Thyroid gland (tissue), 4 donors: ENCODE data around the gene SYNJ1.

Source experiments
- CTCF ChIP-seq, 6 experiments: fragments of 200-600 bp in 3 of 6; fragments of 450-650 bp in 3 of 6; sonication (generic) in 3 of 6; IDR thresholded peaks; one replicate each; pipeline ENCODE4 v1.5.1; 2016 to 2019; ENCODE audit warnings: antibody characterized with exemption in 6 of 6, mild to moderate bottlenecking in 2 of 6, inconsistent platforms in 1 of 6, moderate library complexity in 1 of 6
- POLR2A ChIP-seq, 2 donors: fragments of 450-650 bp; IDR thresholded peaks; one replicate each; pipeline ENCODE4 v1.6.1; 2017; ENCODE audit warnings: antibody characterized with exemption in 2 of 2, mild to moderate bottlenecking in 2 of 2, moderate library complexity in 1 of 2

GRCh38 chr21:32750405-32750804 lies 22.6 kb upstream of the SYNJ1 start:
- TF ChIP-seq CTCF (IDR thresholded peaks at IDR 0.05) (no peak), POLR2A (IDR thresholded peaks at IDR 0.05) (no peak)
